Stimulated activated naive CD4-positive, alpha-beta T cell treated with Interleukin-2 at 50 U/mL for 16 hours (primary cell): ENCODE measurements around the gene THSD4.
"Not testable (repeated sequence)": the region's sequence is repeated elsewhere in the genome, so short reads cannot be mapped to it uniquely, and the experiment has no call there.

Experiments used
- DNase-seq: peaks from one replicate; lab custom pipeline; 2025; lab: John Stamatoyannopoulos, UW

Gene THSD4

DNA sequence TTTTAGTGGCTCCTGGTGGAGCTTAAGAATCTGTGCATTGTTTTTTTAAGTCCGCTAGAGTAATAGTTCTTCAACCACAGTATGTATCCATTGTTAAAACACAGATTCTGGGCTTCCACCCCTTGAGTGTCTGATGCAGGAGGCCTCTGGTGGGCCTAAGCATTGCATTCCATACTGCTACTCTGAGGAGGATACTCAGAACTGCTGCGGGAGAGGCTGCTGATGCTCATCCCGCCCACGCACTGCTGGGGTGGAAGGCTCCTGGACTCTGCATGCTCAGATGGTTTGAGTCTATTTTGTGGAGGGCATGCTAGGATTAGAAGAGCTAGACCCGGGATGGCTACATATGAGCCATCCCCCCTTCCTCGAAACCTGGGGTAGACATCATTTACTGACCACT, 74.4 kb downstream of the THSD4 start:
- no peak for DNase-seq

DNA sequence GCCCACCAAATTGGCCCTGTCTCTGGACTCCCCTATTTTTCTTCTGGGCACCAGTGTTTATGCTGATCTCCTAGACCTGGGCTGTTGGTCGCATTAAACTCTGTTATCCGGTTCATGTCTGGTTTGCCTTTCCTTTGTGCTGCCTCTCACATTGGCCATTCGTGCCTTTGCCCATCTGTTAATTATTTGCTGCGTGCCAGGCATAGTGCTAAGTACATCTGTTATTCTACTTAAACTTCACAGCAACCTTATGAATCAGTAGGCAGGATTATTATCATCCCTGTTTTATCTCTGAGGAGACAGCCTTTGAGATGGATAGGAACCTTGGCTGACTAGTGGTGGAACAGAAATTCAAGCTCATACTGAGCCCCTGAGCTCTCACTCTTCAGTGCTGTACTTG, 76.0 kb downstream of the THSD4 start:
- DNase-seq, result no peak

DNA sequence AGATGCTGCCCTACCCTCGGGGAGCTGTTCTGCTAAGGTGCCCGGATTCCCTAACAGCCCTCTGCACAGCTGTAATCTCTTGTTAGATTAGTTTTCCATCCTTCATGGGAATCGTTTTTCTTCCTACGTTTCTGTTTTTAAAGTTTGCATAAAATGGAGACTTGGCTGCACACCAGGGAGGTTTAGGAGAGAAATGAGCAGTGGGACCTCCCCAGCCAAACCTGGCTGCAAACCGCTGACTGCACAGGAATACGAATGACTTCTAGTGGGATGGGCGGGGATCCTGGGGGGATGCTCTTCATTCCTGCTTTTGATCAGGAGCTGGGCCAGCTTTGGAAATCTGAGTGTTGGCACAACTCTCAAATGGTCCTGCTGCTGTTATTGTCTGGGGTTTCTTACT, 77.5 kb downstream of the THSD4 start:
- DNase-seq, result no peak

- DNase-seq, result no peak
Measured at GRCh38 chr15:71194286-71194685, 79.0 kb downstream of the THSD4 start.

GRCh38 chr15:71195242-71195641, 80.0 kb downstream of the THSD4 start:
- DNase-seq, result no peak

GRCh38 chr15:71197620-71198019, 82.3 kb downstream of the THSD4 start:
- no peak for DNase-seq

GRCh38 chr15:71198846-71199245, 83.6 kb downstream of the THSD4 start:
- DNase-seq, result no peak

GRCh38 chr15:71199384-71200351, 84.4 kb downstream of the THSD4 start:
- no peak for DNase-seq

DNA sequence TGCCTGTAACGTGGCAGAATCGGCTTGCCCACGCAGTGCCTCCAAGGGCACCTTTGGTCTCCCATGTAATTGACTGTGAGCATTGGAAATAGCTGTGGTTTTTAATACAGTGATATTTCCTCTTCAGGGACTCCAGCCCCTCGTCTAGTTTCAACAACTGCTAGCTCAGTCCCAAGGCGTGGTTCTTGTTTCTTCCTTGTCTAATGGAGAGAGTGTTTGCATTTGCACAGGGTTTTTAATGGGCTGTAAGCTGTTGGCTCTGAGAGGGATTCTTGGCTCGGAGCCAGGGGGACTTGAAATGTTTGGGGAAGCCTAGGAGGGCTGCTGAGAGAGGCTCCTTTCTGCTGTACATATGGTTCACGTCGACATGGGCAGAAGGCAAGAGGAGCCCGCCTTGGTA, 86.2 kb downstream of the THSD4 start:
- no peak for DNase-seq

GRCh38 chr15:71202712-71203111, 87.4 kb downstream of the THSD4 start:
- no peak for DNase-seq

GRCh38 chr15:71203586-71204474, 88.6 kb downstream of the THSD4 start:
- no peak for DNase-seq

GRCh38 chr15:71207141-71207540, 91.9 kb downstream of the THSD4 start:
- DNase-seq, result no peak

DNA sequence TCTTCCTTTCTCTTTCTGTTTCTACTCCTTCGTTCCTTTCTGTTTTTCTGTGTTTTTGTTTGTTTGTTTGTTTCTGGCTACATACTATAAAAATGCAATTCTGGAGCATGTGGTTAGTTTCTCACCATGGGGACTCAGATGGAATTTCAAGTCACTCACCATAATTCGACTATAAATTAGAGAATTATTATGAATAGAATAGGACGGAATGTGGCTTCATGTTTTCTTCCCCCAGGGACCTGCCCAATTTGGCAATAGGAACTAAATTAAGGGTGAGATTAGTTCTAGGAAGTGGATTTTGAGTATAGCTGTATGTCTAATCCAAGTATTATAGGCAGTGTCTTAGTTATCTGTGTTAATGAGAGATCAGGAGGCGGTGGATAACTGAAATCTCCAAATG, 96.9 kb downstream of the THSD4 start:
- DNase-seq, result no peak

- DNase-seq, result not testable (repeated sequence)
Measured at GRCh38 chr15:71213943-71214342, 98.7 kb downstream of the THSD4 start.

GRCh38 chr15:71215126-71215894, 100.0 kb downstream of the THSD4 start:
- DNase-seq, result no peak

DNA sequence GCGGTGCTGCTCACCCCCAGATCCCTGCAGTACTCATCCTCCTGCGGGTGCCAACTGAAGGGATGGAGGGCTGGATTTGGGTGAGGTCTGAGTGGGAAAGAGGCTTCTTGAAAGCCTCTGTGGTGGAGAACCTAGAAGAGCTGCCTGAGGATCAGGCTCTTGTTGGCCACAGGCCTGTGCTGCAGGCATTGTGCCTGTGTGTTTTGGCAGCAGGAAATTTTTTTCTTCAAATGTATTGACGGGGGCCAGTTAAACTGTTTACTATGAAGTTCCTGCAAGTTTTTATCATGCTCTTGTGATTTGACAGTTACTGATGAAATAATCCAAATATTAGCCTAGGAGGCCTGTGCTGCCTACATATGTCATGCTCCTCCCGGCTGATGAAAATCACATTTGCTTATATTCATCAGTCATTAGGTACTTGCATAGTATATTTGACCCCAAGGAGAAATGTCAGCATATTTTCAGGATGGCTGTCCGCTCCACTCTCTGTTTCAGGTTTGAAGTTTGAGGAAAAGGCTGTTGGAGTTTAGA, 103.1 kb downstream of the THSD4 start:
- DNase-seq, result no peak

DNA sequence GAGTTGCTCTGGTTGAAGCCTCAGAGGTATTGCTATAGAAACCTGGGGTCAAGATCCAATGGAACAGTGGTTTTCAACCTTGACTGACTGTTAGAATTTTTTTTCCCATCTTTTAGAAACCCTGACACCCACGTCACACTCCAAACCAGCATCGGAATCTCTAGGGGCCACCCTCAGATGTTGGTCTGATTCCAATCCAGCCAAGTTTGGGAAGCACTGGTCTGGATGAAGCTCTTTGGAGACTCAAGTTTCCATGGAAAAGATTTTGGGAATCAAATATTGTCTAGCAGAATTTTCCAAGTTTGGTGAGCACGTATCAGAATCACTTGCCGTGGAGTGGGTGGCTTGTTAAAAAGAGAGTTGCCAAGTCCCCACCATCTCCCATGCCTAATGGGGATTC, 103.8 kb downstream of the THSD4 start:
- no peak for DNase-seq

GRCh38 chr15:71219645-71220044, 104.4 kb downstream of the THSD4 start:
- DNase-seq, result no peak

- no peak for DNase-seq
Measured at GRCh38 chr15:71220828-71221227, 105.6 kb downstream of the THSD4 start.

- DNase-seq, result no peak
Measured at GRCh38 chr15:71221417-71221816, 106.1 kb downstream of the THSD4 start.

- no peak for DNase-seq
Measured at GRCh38 chr15:71223516-71223915, 108.2 kb downstream of the THSD4 start.

DNA sequence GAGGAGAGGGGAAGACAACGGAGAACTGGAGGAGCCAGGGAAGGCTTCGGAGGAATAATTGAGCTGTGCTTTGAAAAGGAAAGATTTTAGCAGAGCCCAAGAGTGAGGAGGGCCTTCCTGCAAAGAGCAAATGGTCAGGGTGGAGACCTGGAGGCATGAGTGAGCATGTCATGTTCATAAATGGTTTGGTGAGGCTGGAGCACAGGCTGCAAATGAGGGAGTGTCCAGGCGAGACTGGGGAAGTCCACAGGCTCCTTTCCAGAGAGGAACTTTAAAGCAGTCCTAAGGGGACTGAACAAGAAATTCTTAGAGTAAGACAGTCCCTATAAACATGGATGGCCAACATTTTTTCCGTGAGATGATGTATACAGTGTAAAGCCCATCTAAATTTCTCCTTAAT, 108.8 kb downstream of the THSD4 start:
- no peak for DNase-seq
